Measurements from ENCODE around the gene FGD3.

FGD3 gene

GRCh38 chr9:93083592-93084470 is 136.5 kb downstream of the FGD3 start:
- no peak for DNase-seq (ENCODE audit: low read depth, low spot score)
- ChIA-PET POLR2A (no interaction called here), CTCF (no interaction called here)
- no peak for TF ChIP-seq CTCF (IDR thresholded peaks at IDR 0.05; ENCODE audit: insufficient read depth, low read length, missing control alignments)
- H3K4me3 ChIP-seq (ENCODE audit: low read depth, low read length) = no peak overlapping the region

GRCh38 chr9:93084471-93084881 is 137.2 kb downstream of the FGD3 start:
- no peak for DNase-seq (ENCODE audit: low read depth, low spot score)
- POLR2A ChIA-PET = no interaction called here
- no peak for TF ChIP-seq CTCF (IDR thresholded peaks at IDR 0.05; ENCODE audit: insufficient read depth, low read length, missing control alignments)
- H3K4me3 ChIP-seq (ENCODE audit: low read depth, low read length) = no peak overlapping the region
- CTCF ChIA-PET = no interaction called here

- DNase-seq (ENCODE audit: low read depth, low spot score) = no peak
- POLR2A ChIA-PET = no interaction called here
- CTCF ChIA-PET = no interaction called here
- H3K4me3 ChIP-seq (ENCODE audit: low read depth, low read length) = no peak overlapping the region
- TF ChIP-seq CTCF (IDR thresholded peaks at IDR 0.05; ENCODE audit: insufficient read depth, low read length, missing control alignments) = no peak
Measured at GRCh38 chr9:93085676-93086075, 138.4 kb downstream of the FGD3 start.
